Activated CD4-positive, alpha-beta memory T cell treated with anti-CD3 and anti-CD28 coated beads, Interleukin-2, amount 10 ng/mL, durations not matched to agents 7 days and 5 days (primary cell): ENCODE results near the gene WBP1. TPM values are rescaled to one million over a fixed set of nuclear protein-coding genes. Genes with fewer than 3 reads are reported as not detected.
"Not testable (repeated sequence)": the region's sequence is repeated elsewhere in the genome, so short reads cannot be mapped to it uniquely, and the experiment has no call there.

Experiments
- CTCF ChIA-PET: fragments of 350-600 bp; sonication (Branson Sonifier 250); formaldehyde crosslinking; loops from one replicate; lab custom pipeline; 2021; ENCODE audit warnings: antibody characterized with exemption, inconsistent platforms; lab: Charles Lee
- POLR2A ChIA-PET: fragments of 350-600 bp; sonication (Branson Sonifier 250); formaldehyde crosslinking; loops from one replicate; lab custom pipeline; 2021; ENCODE audit warnings: antibody characterized with exemption; lab: Charles Lee
- DNase-seq: peaks from one replicate; pipeline ENCODE4 v3.0.0-alpha.2; 2020
- H3K27ac Mint-ChIP-seq: one replicate; pipeline ENCODE4 v1.8.0; 2021; ENCODE audit warnings: mild to moderate bottlenecking, mixed read lengths
- H3K27me3 Mint-ChIP-seq: one replicate; pipeline ENCODE4 v1.8.0; 2021; ENCODE audit warnings: mixed read lengths
- H3K36me3 Mint-ChIP-seq: one replicate; pipeline ENCODE4 v1.8.0; 2021; ENCODE audit warnings: low read depth, mixed read lengths
- H3K4me1 Mint-ChIP-seq: one replicate; pipeline ENCODE4 v1.8.0; 2021; ENCODE audit warnings: mixed read lengths
- H3K4me3 Mint-ChIP-seq: one replicate; pipeline ENCODE4 v1.8.0; 2021; ENCODE audit warnings: mild to moderate bottlenecking, mixed read lengths
- H3K9me3 Mint-ChIP-seq: one replicate; pipeline ENCODE4 v1.8.0; 2021; ENCODE audit warnings: mixed read lengths
- total RNA-seq, 2 experiments: library from RNA; stranded (reverse); gene quantifications; one replicate each; pipeline ENCODE4 v1.2.3, GENCODE V29; 2021

WBP1 gene
- total RNA-seq, 2 experiments from 2014 or later = 58.3 to 60.4 TPM

DNA sequence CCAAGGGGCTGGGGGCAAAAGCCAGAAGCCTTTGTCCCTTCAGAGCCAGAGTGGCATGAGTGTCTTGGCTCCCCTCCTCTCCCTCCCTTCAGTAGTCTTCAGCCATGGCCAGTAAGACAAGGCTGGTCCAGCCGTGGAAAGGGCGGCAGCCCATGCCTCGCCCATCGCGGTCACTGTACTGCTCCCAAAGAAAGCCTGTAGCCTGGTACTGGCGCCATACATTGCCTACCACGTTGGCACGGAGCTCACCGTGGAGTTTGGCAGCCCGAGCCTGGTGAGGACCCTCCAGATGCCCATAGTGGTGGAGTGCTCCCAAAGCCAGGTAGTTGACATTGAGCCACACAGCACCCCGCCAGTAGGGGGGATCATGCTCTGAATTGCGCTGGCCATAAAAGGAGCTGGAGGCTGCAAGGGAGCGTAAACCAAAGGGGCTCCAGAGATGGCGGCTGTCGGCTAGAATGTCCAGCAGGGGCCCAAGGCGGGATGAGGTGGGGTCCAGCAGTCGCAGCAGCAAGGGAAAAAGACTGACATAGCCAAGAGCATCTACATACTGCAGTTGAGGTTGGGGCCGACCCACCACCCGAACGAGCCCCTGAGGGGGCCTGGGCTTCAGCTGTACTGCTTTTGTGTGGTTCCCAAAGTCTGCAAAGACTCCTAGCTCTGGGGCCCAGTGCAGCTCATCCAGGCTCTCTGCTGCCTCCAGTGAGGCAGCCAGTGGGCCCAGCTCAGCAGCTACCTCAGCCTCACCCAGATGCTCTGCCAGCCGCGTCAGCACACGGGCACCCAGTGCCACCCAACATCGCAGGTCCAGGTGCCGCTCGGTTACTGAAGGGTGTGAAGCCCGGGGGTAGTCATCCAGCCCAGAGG is 3.2 kb downstream of the WBP1 start:
- ChIA-PET POLR2A (interaction anchor here (0.9 to 8.1 kb wide), 3 partner anchors 11 to 68 kb away, joined by 3 to 103 read pairs (median 8); partner anchors contain the start of genes AUP1, CCDC142, HTRA2 and MRPL53), CTCF (interaction anchor here (0.6 to 1.5 kb wide), 3 partner anchors 11 to 128 kb away, joined by 3 to 7 read pairs (median 3); partner anchors contain the start of gene MRPL53)
- Mint-ChIP-seq H3K27me3 (no peaks in the 10 kb centered on the region), H3K27ac (no peak overlapping the region), H3K36me3 (peaks cover 27% of the 10 kb centered on the region), H3K9me3 (no peaks in the 10 kb centered on the region), H3K4me1 (peaks cover 52% of the 10 kb centered on the region), H3K4me3 (no peak overlapping the region)
- no peak for DNase-seq

DNA sequence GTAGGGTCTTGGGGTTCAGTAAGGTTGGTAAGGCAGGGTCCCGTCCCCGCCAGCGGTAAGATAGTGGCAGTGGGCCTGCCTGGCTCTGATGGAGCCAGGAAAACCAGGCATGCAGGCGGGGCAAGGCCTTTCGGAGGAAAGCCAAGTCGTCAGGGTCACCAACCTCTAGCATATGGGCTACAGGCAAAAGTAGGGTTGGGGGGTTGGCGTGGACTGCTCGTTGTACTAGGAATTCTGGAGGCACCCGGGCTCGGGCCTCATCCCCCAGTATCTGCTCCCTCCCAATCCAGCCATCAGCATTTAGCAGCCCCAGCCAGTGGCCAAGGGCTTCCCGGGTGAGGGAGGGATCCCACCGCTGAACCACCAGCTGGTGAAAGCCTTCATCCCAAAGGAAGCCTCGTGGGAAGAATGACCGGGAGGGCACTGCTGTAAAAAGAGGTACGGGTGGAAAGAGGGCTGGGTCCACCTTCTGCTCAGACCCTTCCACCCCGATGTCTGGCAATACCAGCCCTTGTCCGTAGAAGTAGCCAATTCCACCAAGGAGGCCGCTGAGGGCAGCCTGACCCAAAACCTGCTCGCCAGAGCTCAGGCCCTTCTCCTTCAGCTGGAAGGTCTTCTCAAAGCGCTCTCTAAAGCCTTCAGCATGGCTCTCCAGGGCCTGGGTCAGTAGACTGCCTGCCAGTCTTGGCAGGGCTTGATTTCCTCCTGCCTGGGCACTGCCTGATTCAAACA is 4.0 kb downstream of the WBP1 start:
- DNase-seq = no peak
- Mint-ChIP-seq H3K36me3 (peaks cover 22% of the 10 kb centered on the region), H3K4me1 (peaks cover 46% of the 10 kb centered on the region), H3K9me3 (no peaks in the 10 kb centered on the region), H3K27me3 (no peaks in the 10 kb centered on the region), H3K27ac (no peak overlapping the region), H3K4me3 (no peak overlapping the region)
- ChIA-PET CTCF (interaction anchor here (0.6 to 1.5 kb wide), 3 partner anchors 11 to 127 kb away, joined by 3 to 7 read pairs (median 3); partner anchors contain the start of gene MRPL53), POLR2A (interaction anchor here (0.9 to 8.1 kb wide), 3 partner anchors 10 to 67 kb away, joined by 3 to 103 read pairs (median 8); partner anchors contain the start of genes AUP1, CCDC142, HTRA2 and MRPL53)

DNA sequence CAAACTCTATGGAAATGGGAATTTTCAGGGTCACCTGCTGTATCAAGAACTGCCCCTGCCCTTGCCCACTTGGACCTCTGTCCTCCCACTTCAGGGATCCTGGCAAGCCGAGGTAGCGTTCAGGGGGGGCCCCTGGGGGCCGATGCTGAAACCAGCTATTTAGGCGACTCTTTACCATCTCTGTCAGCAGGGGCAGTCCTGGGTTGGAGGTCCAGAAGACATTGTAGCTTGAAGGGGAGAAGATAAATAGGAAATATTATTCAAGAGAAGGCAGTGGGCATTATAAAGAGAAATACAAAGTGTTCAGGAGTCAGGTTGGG is 4.5 kb downstream of the WBP1 start:
- H3K27ac Mint-ChIP-seq = no peak overlapping the region
- H3K27me3 Mint-ChIP-seq = no peaks in the 10 kb centered on the region
- H3K4me3 Mint-ChIP-seq = peak overlapping the region; percentile 36
- peaks cover 47% of the 10 kb centered on the region for H3K4me1 Mint-ChIP-seq
- DNase-seq = no peak
- H3K9me3 Mint-ChIP-seq = no peaks in the 10 kb centered on the region
- H3K36me3 Mint-ChIP-seq = peaks cover 21% of the 10 kb centered on the region
- ChIA-PET CTCF (no interaction called here), POLR2A (interaction anchor here (1.7 kb wide), 1 partner anchor 10 kb away, joined by 8 read pairs; the partner anchor contains the start of gene MRPL53)

DNA sequence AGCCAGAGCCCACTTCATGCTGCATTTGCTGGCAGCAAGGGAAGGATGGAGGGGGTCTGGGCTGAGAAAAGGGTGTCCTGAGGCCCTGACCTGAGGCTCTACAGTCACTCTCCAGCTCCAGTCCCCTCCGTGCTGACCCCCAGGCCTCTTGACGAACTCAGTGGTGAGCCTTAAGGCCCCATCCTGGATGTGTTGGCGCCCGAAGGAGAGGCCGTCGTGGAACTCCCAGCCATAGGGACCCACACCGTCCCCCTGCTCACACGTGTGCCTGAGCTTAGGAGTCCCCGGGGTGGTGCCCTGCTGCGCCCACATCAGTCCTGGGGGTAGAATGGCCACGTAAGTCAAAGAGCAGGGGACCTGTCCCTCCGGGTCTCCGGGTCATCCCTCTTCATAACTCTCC is 6.2 kb downstream of the WBP1 start:
- ChIA-PET CTCF (interaction anchor here (0.6 to 1.4 kb wide), 3 partner anchors 10 to 67 kb away, joined by 3 to 6 read pairs (median 4); partner anchors contain the start of gene INO80B), POLR2A (interaction anchor here (0.7 to 6.7 kb wide), 7 partner anchors 8 to 130 kb away, joined by 3 to 65 read pairs (median 4); partner anchors contain the start of genes AUP1, CCDC142, HTRA2 and INO80B)
- Mint-ChIP-seq H3K9me3 (no peaks in the 10 kb centered on the region), H3K4me3 (peak overlapping the region; percentile 99), H3K36me3 (peaks cover 21% of the 10 kb centered on the region), H3K4me1 (peaks cover 42% of the 10 kb centered on the region), H3K27me3 (no peaks in the 10 kb centered on the region), H3K27ac (peak overlapping the region; percentile 67)
- DNase-seq = no peak

DNA sequence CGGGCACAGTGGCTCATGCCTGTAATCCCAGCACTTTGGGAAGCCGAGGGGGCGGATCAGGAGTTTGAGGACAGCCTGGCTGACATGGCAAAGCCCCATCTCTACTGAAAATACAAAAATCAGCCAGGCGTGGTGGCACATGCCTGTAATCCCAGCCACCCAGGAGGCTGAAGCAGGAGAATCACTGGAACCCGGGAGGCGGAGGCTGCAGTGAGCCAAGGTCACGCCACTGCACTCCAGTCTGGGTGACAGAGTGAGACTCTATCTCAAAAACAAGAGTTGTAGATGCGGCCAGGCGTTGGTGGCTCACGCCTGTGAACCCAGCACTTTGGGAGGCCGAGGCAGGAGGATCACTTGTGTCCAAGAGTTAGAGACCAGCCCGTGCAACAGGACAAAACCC is 12.5 kb downstream of the WBP1 start:
- not testable (repeated sequence) for DNase-seq, H3K27me3 Mint-ChIP-seq, H3K9me3 Mint-ChIP-seq
- Mint-ChIP-seq H3K4me1 (peaks cover 43% of the 10 kb centered on the region), H3K27ac (peak overlapping the region; percentile 83), H3K4me3 (peak overlapping the region; percentile 60), H3K36me3 (peaks cover 39% of the 10 kb centered on the region)
- ChIA-PET POLR2A (interaction anchor here (2.0 to 4.0 kb wide), 4 partner anchors 11 to 28 kb away, joined by 5 to 81 read pairs (median 24); partner anchors contain the start of genes CCDC142, LBX2, TTC31 and WBP1), CTCF (interaction anchor here (0.6 to 2.9 kb wide), 6 partner anchors 12 to 115 kb away, joined by 3 to 34 read pairs (median 4); partner anchors contain the start of genes CCDC142, INO80B, TTC31 and WBP1)

DNA sequence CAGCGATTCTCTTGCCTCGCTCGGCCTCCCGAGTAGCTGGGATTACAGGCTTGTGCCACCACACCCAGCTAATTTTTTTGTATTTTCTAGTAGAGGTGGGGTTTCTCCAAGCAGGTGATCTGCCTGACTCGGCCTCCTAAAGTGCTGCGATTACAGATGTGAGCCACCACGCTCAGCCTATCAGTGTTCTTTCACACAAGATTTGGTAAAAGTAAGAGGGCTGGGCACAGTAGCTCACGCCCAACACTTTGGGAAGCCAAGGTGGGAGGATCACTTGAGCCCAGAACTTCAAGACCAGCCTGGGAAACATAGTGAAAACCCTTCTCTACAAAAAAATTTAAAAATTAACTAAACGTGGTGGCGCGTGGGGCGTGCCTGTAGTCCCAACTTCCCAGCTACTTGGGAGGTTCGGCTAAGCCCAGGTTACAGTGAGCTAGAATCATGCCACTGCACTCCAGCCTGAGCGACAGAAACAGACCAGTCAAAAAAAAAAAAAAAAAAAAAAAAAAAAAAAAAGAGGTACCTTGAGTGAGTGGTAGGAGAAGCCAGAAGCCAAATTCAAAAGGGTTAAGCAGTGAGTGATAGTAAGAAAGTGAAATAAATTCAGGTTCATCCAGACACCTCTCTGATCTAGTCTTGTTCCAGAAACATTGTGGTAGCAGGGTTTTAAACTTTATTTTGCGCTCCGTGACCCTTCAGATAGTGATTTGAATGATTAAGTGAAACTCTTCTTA is 13.3 kb downstream of the WBP1 start:
- POLR2A ChIA-PET = interaction anchor here (1.2 to 4.0 kb wide), 8 partner anchors 10 to 264 kb away, joined by 3 to 81 read pairs (median 11); partner anchors contain the start of genes AUP1, CCDC142, HTRA2 and LBX2
- Mint-ChIP-seq H3K4me1 (peaks cover 39% of the 10 kb centered on the region), H3K9me3 (no peaks in the 10 kb centered on the region)

DNA sequence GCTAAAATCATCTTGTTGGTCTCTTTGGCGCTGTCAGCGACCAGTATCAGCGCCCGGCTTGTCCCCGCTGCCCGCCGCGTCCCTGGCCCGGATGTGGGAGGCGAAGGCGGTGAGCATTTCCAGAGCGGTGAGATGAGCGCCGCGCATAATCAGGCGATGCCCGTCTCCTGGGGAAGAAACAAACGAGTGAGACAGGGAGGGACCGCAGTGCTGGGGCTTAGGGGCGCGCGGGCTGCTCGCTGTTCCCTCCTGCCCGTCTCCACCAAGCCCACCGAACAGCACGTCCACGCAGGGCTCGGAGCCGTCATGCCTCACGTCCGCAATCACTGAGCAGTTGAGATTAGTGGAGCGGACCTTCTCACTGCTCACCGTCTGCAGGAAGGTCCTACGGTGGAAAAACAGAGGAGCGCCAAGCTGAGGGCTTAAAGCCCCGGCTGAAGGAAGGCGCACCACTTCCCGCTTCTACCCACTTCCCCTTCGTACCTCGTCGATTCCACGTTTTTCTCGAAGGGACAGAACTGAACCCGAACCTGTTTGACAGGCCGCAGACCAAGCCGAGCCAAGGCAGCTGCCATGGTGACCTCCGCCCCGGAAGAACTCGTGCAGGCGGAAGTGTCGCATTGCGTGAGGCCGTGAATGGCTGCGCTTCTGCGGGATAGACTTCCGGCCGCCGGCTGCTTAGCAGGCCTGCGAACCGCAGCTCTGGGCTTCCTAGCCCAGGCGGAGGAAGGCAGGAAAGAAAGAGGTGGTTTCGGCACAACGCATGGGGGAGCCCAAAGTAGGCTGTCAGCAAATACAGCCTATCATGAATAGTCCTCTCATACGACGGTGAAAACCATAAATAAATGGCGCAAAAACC is 14.1 kb downstream of the WBP1 start, which contains the start of gene MRPL53:
TSS of gene MRPL53 (minus strand) at position 595 of the 859 bp plus-strand sequence. CDS start at position 575, 20 bp downstream.
- peak; percentile 97 for DNase-seq
- CTCF ChIA-PET = interaction anchor here (0.7 to 2.9 kb wide), 13 partner anchors 10 to 116 kb away, joined by 3 to 34 read pairs (median 5); partner anchors contain the start of genes AUP1, CCDC142, DQX1 and HTRA2
- Mint-ChIP-seq H3K36me3 (peaks cover 44% of the 10 kb centered on the region), H3K4me3 (peak within 1 kb of the TSS; percentile 97), H3K4me1 (peaks cover 36% of the 10 kb centered on the region), H3K27ac (peak within 1 kb of the TSS; percentile 98), H3K27me3 (no peaks in the 10 kb centered on the region), H3K9me3 (no peaks in the 10 kb centered on the region)
- POLR2A ChIA-PET = interaction anchor here (0.7 to 4.0 kb wide), 21 partner anchors 7 to 644 kb away, joined by 3 to 81 read pairs (median 4); partner anchors contain the start of genes AUP1, CCDC142, DQX1 and HTRA2

More for the DNA sequence above, 13.3 kb downstream of the WBP1 start:
- Mint-ChIP-seq H3K4me3 (peak overlapping the region; percentile 97), H3K27ac (peak overlapping the region; percentile 98), H3K36me3 (peaks cover 39% of the 10 kb centered on the region), H3K27me3 (no peaks in the 10 kb centered on the region)
- CTCF ChIA-PET = interaction anchor here (0.6 to 2.9 kb wide), 8 partner anchors 11 to 117 kb away, joined by 3 to 34 read pairs (median 4); partner anchors contain the start of genes CCDC142, INO80B, TTC31 and WBP1
- no peak for DNase-seq

DNA sequence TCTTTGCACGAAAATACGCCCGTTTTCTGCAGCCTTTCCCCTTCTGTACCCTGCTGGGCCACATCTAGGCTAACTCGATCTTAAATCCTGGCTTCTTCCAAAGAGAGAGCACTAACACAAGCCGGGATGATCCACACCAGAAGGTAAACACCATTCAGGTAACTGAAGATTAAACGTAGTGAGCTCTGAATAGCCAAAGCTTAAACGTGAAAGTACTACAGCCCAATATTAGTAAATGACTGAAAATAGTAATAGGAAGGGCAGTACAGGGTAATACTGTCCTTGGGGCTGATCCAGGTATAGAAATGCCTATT is 14.7 kb downstream of the WBP1 start:
- CTCF ChIA-PET = interaction anchor here (0.8 to 2.9 kb wide), 10 partner anchors 10 to 116 kb away, joined by 3 to 34 read pairs (median 6); partner anchors contain the start of genes AUP1, CCDC142, DQX1 and HTRA2
- Mint-ChIP-seq H3K9me3 (no peaks in the 10 kb centered on the region), H3K27ac (peak overlapping the region; percentile 98), H3K27me3 (no peaks in the 10 kb centered on the region), H3K4me1 (peaks cover 38% of the 10 kb centered on the region), H3K36me3 (peaks cover 47% of the 10 kb centered on the region), H3K4me3 (peak overlapping the region; percentile 97)
- POLR2A ChIA-PET = interaction anchor here (0.7 to 4.0 kb wide), 20 partner anchors 8 to 644 kb away, joined by 3 to 81 read pairs (median 4); partner anchors contain the start of genes AUP1, CCDC142, DQX1 and HTRA2
- DNase-seq = no peak

DNA sequence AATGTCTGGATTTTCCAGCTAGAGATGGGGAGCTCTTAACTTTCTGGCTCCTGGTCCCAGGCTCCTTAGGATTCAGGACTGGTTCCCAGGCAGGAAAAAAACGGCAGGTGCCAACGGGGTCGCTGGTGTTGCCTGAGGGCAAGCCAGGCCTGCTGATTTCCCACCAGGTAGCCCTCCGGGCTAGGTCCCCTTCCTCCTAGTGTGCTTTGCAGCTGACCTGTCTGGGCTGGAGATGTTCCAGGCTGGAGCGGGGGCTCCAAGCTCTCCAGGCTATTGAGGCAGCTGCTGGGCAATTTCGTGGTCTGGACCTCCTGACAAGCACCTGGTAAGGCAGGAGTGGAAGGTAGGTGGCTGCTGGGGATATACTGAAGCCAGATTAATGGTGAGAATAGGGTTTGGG is 16.2 kb downstream of the WBP1 start:
- Mint-ChIP-seq H3K4me3 (no peak overlapping the region), H3K27ac (peak overlapping the region; percentile 31), H3K9me3 (no peaks in the 10 kb centered on the region), H3K36me3 (peaks cover 52% of the 10 kb centered on the region), H3K4me1 (peaks cover 44% of the 10 kb centered on the region), H3K27me3 (no peaks in the 10 kb centered on the region)
- ChIA-PET CTCF (interaction anchor here (0.9 to 1.7 kb wide), 3 partner anchors 9 to 92 kb away, joined by 3 to 8 read pairs (median 3); partner anchors contain the start of genes CCDC142, TTC31 and WBP1), POLR2A (interaction anchor here (1.2 to 4.0 kb wide), 4 partner anchors 7 to 55 kb away, joined by 3 to 81 read pairs (median 8); partner anchors contain the start of genes AUP1, CCDC142, HTRA2 and TTC31)
- DNase-seq = no peak

DNA sequence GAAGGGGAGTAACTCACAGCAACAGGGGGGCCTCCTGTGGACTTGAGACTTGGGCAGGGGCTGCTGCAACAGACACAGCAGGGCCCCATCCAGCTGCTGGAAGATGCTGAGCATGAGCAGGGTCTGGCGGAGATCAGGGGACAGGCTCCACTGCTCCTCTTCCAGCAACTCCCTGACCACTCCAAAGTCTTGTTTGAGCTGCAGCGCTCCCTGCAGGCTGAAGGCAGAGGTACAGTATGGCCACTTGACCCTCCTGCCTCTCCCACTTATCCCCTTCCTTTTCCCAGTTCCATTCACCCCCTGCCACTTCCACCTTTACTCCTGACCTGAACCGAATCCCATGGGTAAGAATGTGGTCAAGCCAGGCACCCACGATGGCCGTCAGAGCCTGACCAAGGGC is 16.7 kb downstream of the WBP1 start:
- DNase-seq = no peak
- no peaks in the 10 kb centered on the region for H3K27me3 Mint-ChIP-seq
- POLR2A ChIA-PET = interaction anchor here (1.2 to 4.0 kb wide), 5 partner anchors 7 to 55 kb away, joined by 3 to 81 read pairs (median 6); partner anchors contain the start of genes AUP1, CCDC142, HTRA2 and INO80B
- peak overlapping the region; percentile 50 for H3K27ac Mint-ChIP-seq
- CTCF ChIA-PET = interaction anchor here (0.9 to 1.7 kb wide), 5 partner anchors 9 to 91 kb away, joined by 3 to 8 read pairs (median 3); partner anchors contain the start of genes CCDC142, DQX1, TTC31 and WBP1
- H3K36me3 Mint-ChIP-seq = peaks cover 53% of the 10 kb centered on the region
- H3K9me3 Mint-ChIP-seq = no peaks in the 10 kb centered on the region
- peaks cover 44% of the 10 kb centered on the region for H3K4me1 Mint-ChIP-seq
- H3K4me3 Mint-ChIP-seq = no peak overlapping the region
